HCT116 (cell line): ENCODE data around the gene PLP1.

ENCODE experiments used
- CTCF ChIP-seq, 3 experiments: fragments of 200-600 bp in 1 of 3; sonication (generic) in 1 of 3; IDR thresholded peaks in 2 of 3; conservative IDR thresholded peaks in 1 of 3; 2 replicates each; pipeline ENCODE4 v1.5.1; 2012 to 2017; ENCODE audit warnings: low read depth in 2 of 3, low read length in 2 of 3, antibody characterized with exemption in 1 of 3, borderline replicate concordance in 1 of 3, control low read depth in 1 of 3, mild to moderate bottlenecking in 1 of 3, mixed read lengths in 1 of 3, mixed run types in 1 of 3, moderate library complexity in 1 of 3; ENCODE audit not compliant: insufficient read depth in 1 of 3
- EZH2 ChIP-seq: fragments of 200-600 bp; sonication (generic); IDR thresholded peaks from 2 replicates; pipeline ENCODE4 v1.6.1; 2017; ENCODE audit warnings: antibody characterized with exemption, mixed run types
- POLR2A ChIP-seq: IDR thresholded peaks from 2 replicates; pipeline ENCODE4 v1.7.0; 2011; ENCODE audit warnings: borderline replicate concordance; ENCODE audit not compliant: insufficient read depth, insufficient read length; ENCODE audit errors: extremely low read depth
- RAD21 ChIP-seq: IDR thresholded peaks from 2 replicates; pipeline ENCODE4 v1.6.1; 2012; ENCODE audit warnings: low read depth, mild to moderate bottlenecking

GRCh38 chrX:103791826-103792485 lies 15.3 kb downstream of the PLP1 start:
- TF ChIP-seq POLR2A (no peak), CTCF (IDR thresholded peaks at IDR 0.05 in 2 of 3, conservative IDR thresholded peaks at IDR 0.05 in 1 of 3; ENCODE audit: borderline replicate concordance in 1 of 3, insufficient read depth in 1 of 3, low read depth in 2 of 3, low read length in 2 of 3) (no peak), RAD21 (no peak), EZH2 (no peak)
